HUES64 (cell line): ENCODE data around the gene BMPR1A.
A peak's percentile ranks its signal among the peaks of the same experiment; 100 is the strongest.

Source experiments
- H3K27ac ChIP-seq: 2 replicates; pipeline ENCODE4 v1.7.0; 2013; ENCODE audit warnings: low read depth, low read length, inconsistent platforms
- H3K27me3 ChIP-seq: 2 replicates; pipeline ENCODE4 v1.6.1; 2013; ENCODE audit warnings: mild to moderate bottlenecking, low read length; ENCODE audit not compliant: insufficient read depth
- H3K36me3 ChIP-seq: 2 replicates; pipeline ENCODE4 v1.6.1; 2013; ENCODE audit warnings: mild to moderate bottlenecking, low read length; ENCODE audit not compliant: insufficient read depth
- H3K4me1 ChIP-seq: 2 replicates; pipeline ENCODE4 v1.6.1; 2013; ENCODE audit warnings: mild to moderate bottlenecking, low read length, moderate library complexity; ENCODE audit not compliant: insufficient read depth
- H3K4me3 ChIP-seq: 2 replicates; pipeline ENCODE4 v1.5.1; 2013; ENCODE audit warnings: mild to moderate bottlenecking, low read length, moderate library complexity
- H3K9ac ChIP-seq: 2 replicates; pipeline ENCODE4 v1.6.1; 2013; ENCODE audit warnings: mild to moderate bottlenecking, low read depth, low read length
- H3K9me3 ChIP-seq: 2 replicates; pipeline ENCODE4 v1.6.1; 2013; ENCODE audit warnings: low read depth, low read length; ENCODE audit not compliant: insufficient read depth
- WGBS: fragments of 150-250, 120-280 bp; methylation state at CpG from one replicate; pipeline ENCODE4 v1.1.7; 2013; ENCODE audit warnings: missing lambda C conversion rate; 5-methylcytosine and 5-hydroxymethylcytosine counted together

The BMPR1A gene

GRCh38 chr10:86828145-86828544, 71.7 kb downstream of the BMPR1A start:
- Histone ChIP-seq H3K9ac (no peak overlapping the region), H3K27me3 (no peaks in the 10 kb centered on the region), H3K36me3 (no peaks in the 10 kb centered on the region; the same call in 1 of the 2 replicates), H3K4me3 (no peak overlapping the region), H3K4me1 (peaks cover 64% of the 10 kb centered on the region), H3K9me3 (no peaks in the 10 kb centered on the region), H3K27ac (no peak overlapping the region)
- 93% methylated on average over 5 of the region's 5 CpGs for WGBS

- H3K4me1 ChIP-seq, result peaks cover 60% of the 10 kb centered on the region
- H3K27ac ChIP-seq, result no peak overlapping the region
- no peak overlapping the region for H3K9ac ChIP-seq
- H3K27me3 ChIP-seq, result no peaks in the 10 kb centered on the region
- H3K9me3 ChIP-seq, result no peaks in the 10 kb centered on the region
- no peaks in the 10 kb centered on the region; the same call in 1 of the 2 replicates for H3K36me3 ChIP-seq
- H3K4me3 ChIP-seq, result no peak overlapping the region
- WGBS, result 100% methylated on average over 2 of the region's 2 CpGs
Measured at GRCh38 chr10:86829472-86829871, 73.1 kb downstream of the BMPR1A start.

- WGBS, result 60% methylated on average over 3 of the region's 4 CpGs
- no peaks in the 10 kb centered on the region for H3K27me3 ChIP-seq
- no peaks in the 10 kb centered on the region; the same call in 1 of the 2 replicates for H3K36me3 ChIP-seq
- H3K4me3 ChIP-seq, result no peak overlapping the region
- H3K9me3 ChIP-seq, result no peaks in the 10 kb centered on the region
- no peak overlapping the region for H3K9ac ChIP-seq
- no peak overlapping the region for H3K27ac ChIP-seq
- peaks cover 57% of the 10 kb centered on the region for H3K4me1 ChIP-seq
Measured at GRCh38 chr10:86830043-86830591, 73.7 kb downstream of the BMPR1A start.

DNA sequence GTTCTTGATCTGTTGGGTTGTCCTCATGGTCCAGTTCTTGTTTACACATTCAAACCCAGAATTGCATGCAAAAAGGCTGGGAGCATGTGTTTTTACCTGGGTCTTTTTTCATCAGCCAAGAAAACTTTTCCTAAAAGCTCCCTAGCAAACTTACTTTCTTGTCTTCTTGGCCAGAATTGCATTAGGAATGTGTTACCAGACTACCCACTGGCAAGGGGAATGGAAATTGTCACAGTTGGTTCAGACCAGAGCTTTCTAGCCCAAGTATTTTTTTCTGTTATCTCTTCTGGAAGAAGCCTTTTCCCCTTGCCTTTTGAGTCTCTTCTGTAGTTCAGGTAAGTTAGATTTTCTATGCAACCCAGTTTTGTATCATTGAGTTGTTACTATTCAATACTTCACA, 77.5 kb downstream of the BMPR1A start:
- H3K27ac ChIP-seq, result no peak overlapping the region
- H3K9me3 ChIP-seq, result no peaks in the 10 kb centered on the region
- no peak overlapping the region for H3K9ac ChIP-seq
- H3K36me3 ChIP-seq, result peaks cover 4% of the 10 kb centered on the region
- no peak overlapping the region for H3K4me3 ChIP-seq
- H3K4me1 ChIP-seq, result peaks cover 42% of the 10 kb centered on the region
- no peaks in the 10 kb centered on the region for H3K27me3 ChIP-seq

- H3K4me3 ChIP-seq, result no peak overlapping the region
- no peak overlapping the region for H3K27ac ChIP-seq
- H3K9ac ChIP-seq, result no peak overlapping the region
- WGBS, result 93% methylated on average over 1 of the region's 1 CpG
- no peaks in the 10 kb centered on the region for H3K27me3 ChIP-seq
- H3K9me3 ChIP-seq, result no peaks in the 10 kb centered on the region
- peaks cover 25% of the 10 kb centered on the region for H3K36me3 ChIP-seq
- H3K4me1 ChIP-seq, result peaks cover 36% of the 10 kb centered on the region
Measured at GRCh38 chr10:86836044-86836443, 79.6 kb downstream of the BMPR1A start.

GRCh38 chr10:86837663-86838062, 81.2 kb downstream of the BMPR1A start:
- peak overlapping the region; percentile 8; the same call in 1 of the 2 replicates for H3K27ac ChIP-seq
- H3K4me3 ChIP-seq, result no peak overlapping the region
- H3K4me1 ChIP-seq, result peaks cover 49% of the 10 kb centered on the region
- WGBS, result 40% methylated on average over 7 of the region's 7 CpGs
- H3K9ac ChIP-seq, result no peak overlapping the region
- H3K9me3 ChIP-seq, result no peaks in the 10 kb centered on the region
- no peaks in the 10 kb centered on the region for H3K27me3 ChIP-seq
- H3K36me3 ChIP-seq, result peaks cover 41% of the 10 kb centered on the region

- peaks cover 35% of the 10 kb centered on the region for H3K4me1 ChIP-seq
- 72% methylated on average over 4 of the region's 4 CpGs for WGBS
- H3K9ac ChIP-seq, result no peak overlapping the region
- H3K9me3 ChIP-seq, result no peaks in the 10 kb centered on the region
- peak overlapping the region; percentile 49; the same call in 1 of the 2 replicates for H3K27ac ChIP-seq
- no peak overlapping the region for H3K4me3 ChIP-seq
- H3K36me3 ChIP-seq, result peaks cover 66% of the 10 kb centered on the region
- no peaks in the 10 kb centered on the region for H3K27me3 ChIP-seq
Measured at GRCh38 chr10:86840498-86840897, 84.1 kb downstream of the BMPR1A start.

GRCh38 chr10:86846088-86846487, 89.7 kb downstream of the BMPR1A start:
- 93% methylated on average over 3 of the region's 3 CpGs for WGBS
- no peak overlapping the region for H3K27ac ChIP-seq
- H3K36me3 ChIP-seq, result peaks cover 66% of the 10 kb centered on the region
- no peak overlapping the region for H3K4me3 ChIP-seq
- H3K27me3 ChIP-seq, result no peaks in the 10 kb centered on the region
- H3K9ac ChIP-seq, result no peak overlapping the region
- no peaks in the 10 kb centered on the region for H3K9me3 ChIP-seq
- H3K4me1 ChIP-seq, result peaks cover 25% of the 10 kb centered on the region

DNA sequence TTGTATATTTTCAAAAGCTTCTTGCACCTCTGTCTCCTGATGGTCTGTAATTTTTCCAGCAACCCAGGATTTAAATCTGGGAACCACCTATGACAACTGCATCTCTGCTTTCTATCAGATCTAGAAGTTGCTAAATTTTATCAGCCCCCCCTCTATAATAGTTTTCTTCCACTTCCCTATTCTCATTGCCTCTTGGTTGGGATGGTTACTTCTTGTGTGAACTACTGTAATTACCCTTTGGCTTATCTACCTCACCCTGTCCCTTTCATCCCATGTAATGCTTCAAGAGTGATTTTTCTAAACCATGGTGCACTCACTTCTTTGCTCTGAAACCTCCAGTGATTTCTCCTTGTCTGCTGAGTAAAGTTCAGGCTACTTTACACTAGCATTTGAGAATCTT, 92.3 kb downstream of the BMPR1A start:
- Histone ChIP-seq H3K9me3 (no peaks in the 10 kb centered on the region), H3K27ac (no peak overlapping the region), H3K9ac (0 out of 2 replicates have a peak overlapping the region, but pooled peaks have one; percentile 4), H3K36me3 (peaks cover 48% of the 10 kb centered on the region), H3K4me1 (peaks cover 35% of the 10 kb centered on the region), H3K4me3 (no peak overlapping the region), H3K27me3 (no peaks in the 10 kb centered on the region)

DNA sequence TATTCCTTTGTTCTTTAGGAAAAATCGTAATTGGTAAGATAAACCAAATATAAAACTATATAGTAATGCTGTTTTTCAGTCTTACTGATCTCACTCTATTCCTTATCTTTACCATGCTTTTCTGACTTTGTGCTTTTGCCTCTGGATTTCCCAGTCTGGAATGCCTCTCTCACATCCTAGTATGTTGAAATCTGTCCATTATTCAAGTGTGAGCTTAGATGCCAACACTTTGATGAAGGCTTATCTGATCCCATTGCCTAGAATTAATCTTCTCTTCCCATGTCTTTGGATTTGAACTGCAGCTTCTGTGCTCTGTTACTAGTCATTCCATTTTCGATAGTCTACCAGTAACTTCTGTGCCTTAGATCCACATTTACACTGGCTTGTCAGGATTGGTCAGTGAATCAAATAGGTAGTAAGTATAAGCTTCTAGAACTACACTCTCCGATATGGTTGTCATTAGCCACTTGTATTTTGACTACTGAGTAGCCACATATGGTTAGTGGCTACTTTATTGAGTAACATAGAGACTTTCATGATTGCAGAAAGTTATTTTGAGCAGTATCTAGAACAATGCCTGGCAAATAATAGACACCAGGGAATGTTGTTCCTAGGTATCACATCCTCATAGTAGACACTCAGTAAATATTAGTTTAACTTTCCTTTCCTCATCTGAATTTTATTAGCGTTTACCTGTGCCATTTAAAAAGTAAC, 92.9 kb downstream of the BMPR1A start:
- Histone ChIP-seq H3K9me3 (no peaks in the 10 kb centered on the region), H3K4me3 (no peak overlapping the region), H3K27me3 (no peaks in the 10 kb centered on the region), H3K9ac (0 out of 2 replicates have a peak overlapping the region, but pooled peaks have one; percentile 4), H3K4me1 (peaks cover 35% of the 10 kb centered on the region), H3K36me3 (peaks cover 42% of the 10 kb centered on the region), H3K27ac (no peak overlapping the region)
- 96% methylated on average over 3 of the region's 4 CpGs for WGBS

- WGBS, result 92% methylated on average over 1 of the region's 1 CpG
- Histone ChIP-seq H3K9me3 (no peaks in the 10 kb centered on the region), H3K9ac (no peak overlapping the region), H3K27ac (no peak overlapping the region), H3K36me3 (peaks cover 33% of the 10 kb centered on the region), H3K4me3 (no peak overlapping the region), H3K27me3 (no peaks in the 10 kb centered on the region), H3K4me1 (peaks cover 47% of the 10 kb centered on the region)
Measured at GRCh38 chr10:86850481-86850880, 94.1 kb downstream of the BMPR1A start.
